HUES64 (cell line): ENCODE measurements around the gene PAX8.

Experiments
- H3K27ac ChIP-seq: 2 replicates; pipeline ENCODE4 v1.7.0; 2013; ENCODE audit warnings: low read depth, low read length, inconsistent platforms
- H3K27me3 ChIP-seq: 2 replicates; pipeline ENCODE4 v1.6.1; 2013; ENCODE audit warnings: mild to moderate bottlenecking, low read length; ENCODE audit not compliant: insufficient read depth
- H3K36me3 ChIP-seq: 2 replicates; pipeline ENCODE4 v1.6.1; 2013; ENCODE audit warnings: mild to moderate bottlenecking, low read length; ENCODE audit not compliant: insufficient read depth
- H3K4me1 ChIP-seq: 2 replicates; pipeline ENCODE4 v1.6.1; 2013; ENCODE audit warnings: mild to moderate bottlenecking, low read length, moderate library complexity; ENCODE audit not compliant: insufficient read depth
- H3K4me3 ChIP-seq: 2 replicates; pipeline ENCODE4 v1.5.1; 2013; ENCODE audit warnings: mild to moderate bottlenecking, low read length, moderate library complexity
- H3K9ac ChIP-seq: 2 replicates; pipeline ENCODE4 v1.6.1; 2013; ENCODE audit warnings: mild to moderate bottlenecking, low read depth, low read length
- H3K9me3 ChIP-seq: 2 replicates; pipeline ENCODE4 v1.6.1; 2013; ENCODE audit warnings: low read depth, low read length; ENCODE audit not compliant: insufficient read depth
- WGBS: fragments of 150-250, 120-280 bp; methylation state at CpG from one replicate; pipeline ENCODE4 v1.1.7; 2013; ENCODE audit warnings: missing lambda C conversion rate; 5-methylcytosine and 5-hydroxymethylcytosine counted together

The PAX8 gene

GRCh38 chr2:113234721-113235346 is 43.9 kb downstream of the PAX8 start:
- 89% methylated on average over 16 of the region's 16 CpGs for WGBS
- H3K4me3 ChIP-seq = peak overlapping the region; percentile 55
- peaks cover 5% of the 10 kb centered on the region; the same call in 1 of the 2 replicates for H3K36me3 ChIP-seq
- no peaks in the 10 kb centered on the region for H3K9me3 ChIP-seq
- no peaks in the 10 kb centered on the region for H3K27me3 ChIP-seq
- no peak overlapping the region for H3K27ac ChIP-seq
- no peaks in the 10 kb centered on the region for H3K4me1 ChIP-seq
- H3K9ac ChIP-seq = no peak overlapping the region; the same call in 1 of the 2 replicates

- Histone ChIP-seq H3K27me3 (no peaks in the 10 kb centered on the region), H3K27ac (no peak overlapping the region), H3K36me3 (peaks cover 5% of the 10 kb centered on the region; the same call in 1 of the 2 replicates), H3K4me3 (no peak overlapping the region), H3K9ac (no peak overlapping the region), H3K9me3 (no peaks in the 10 kb centered on the region), H3K4me1 (no peaks in the 10 kb centered on the region)
- WGBS = 97% methylated on average over 5 of the region's 9 CpGs
Measured at GRCh38 chr2:113233593-113234550, 44.8 kb downstream of the PAX8 start.

- Histone ChIP-seq H3K9ac (no peak overlapping the region), H3K4me3 (no peak overlapping the region), H3K4me1 (no peaks in the 10 kb centered on the region), H3K36me3 (peaks cover 5% of the 10 kb centered on the region; the same call in 1 of the 2 replicates), H3K27ac (no peak overlapping the region), H3K9me3 (no peaks in the 10 kb centered on the region), H3K27me3 (no peaks in the 10 kb centered on the region)
- WGBS = 91% methylated on average over 6 of the region's 6 CpGs
Measured at GRCh38 chr2:113232740-113233139, 46.0 kb downstream of the PAX8 start.

- H3K9ac ChIP-seq = no peak overlapping the region
- H3K4me3 ChIP-seq = no peak overlapping the region
- H3K4me1 ChIP-seq = no peaks in the 10 kb centered on the region
- WGBS = 95% methylated on average over 3 of the region's 3 CpGs
- no peaks in the 10 kb centered on the region for H3K9me3 ChIP-seq
- no peaks in the 10 kb centered on the region for H3K27me3 ChIP-seq
- no peak overlapping the region for H3K27ac ChIP-seq
- H3K36me3 ChIP-seq = no peaks in the 10 kb centered on the region
Measured at GRCh38 chr2:113232123-113232522, 46.6 kb downstream of the PAX8 start.

DNA sequence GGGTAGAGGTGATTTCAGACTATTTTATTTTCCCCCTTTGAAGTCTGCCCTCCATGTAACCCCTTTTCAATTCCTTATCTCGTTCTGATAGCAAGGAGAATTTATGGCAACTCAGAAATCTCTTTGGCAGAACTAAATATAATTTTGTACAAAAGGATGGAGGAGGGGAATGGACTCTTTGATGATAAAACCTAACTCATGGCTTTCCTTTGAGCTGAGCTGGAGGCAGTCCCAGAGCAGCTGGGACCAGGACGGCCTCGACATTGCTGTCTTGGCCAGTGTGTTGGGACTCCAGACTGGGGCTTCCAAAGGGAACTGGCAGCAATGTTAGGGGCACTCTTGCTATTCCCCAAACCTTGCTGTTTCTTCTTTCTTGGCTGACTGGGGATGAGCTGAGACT is 47.7 kb downstream of the PAX8 start:
- H3K36me3 ChIP-seq = no peaks in the 10 kb centered on the region
- no peaks in the 10 kb centered on the region for H3K4me1 ChIP-seq
- no peak overlapping the region for H3K27ac ChIP-seq
- H3K4me3 ChIP-seq = no peak overlapping the region
- no peaks in the 10 kb centered on the region for H3K27me3 ChIP-seq
- WGBS = 94% methylated on average over 3 of the region's 3 CpGs
- no peaks in the 10 kb centered on the region for H3K9me3 ChIP-seq
- no peak overlapping the region for H3K9ac ChIP-seq

- no peaks in the 10 kb centered on the region for H3K36me3 ChIP-seq
- WGBS = 90% methylated on average over 6 of the region's 6 CpGs
- no peaks in the 10 kb centered on the region for H3K9me3 ChIP-seq
- H3K27ac ChIP-seq = no peak overlapping the region
- H3K9ac ChIP-seq = no peak overlapping the region
- H3K4me1 ChIP-seq = peaks cover 1% of the 10 kb centered on the region; the same call in 1 of the 2 replicates
- H3K4me3 ChIP-seq = no peak overlapping the region
- no peaks in the 10 kb centered on the region for H3K27me3 ChIP-seq
Measured at GRCh38 chr2:113230531-113230930, 48.2 kb downstream of the PAX8 start.

- H3K4me3 ChIP-seq = no peak overlapping the region
- H3K36me3 ChIP-seq = no peaks in the 10 kb centered on the region
- no peak overlapping the region for H3K9ac ChIP-seq
- 87% methylated on average over 2 of the region's 3 CpGs for WGBS
- H3K27me3 ChIP-seq = no peaks in the 10 kb centered on the region
- peaks cover 7% of the 10 kb centered on the region; the same call in 1 of the 2 replicates for H3K4me1 ChIP-seq
- no peaks in the 10 kb centered on the region for H3K9me3 ChIP-seq
- H3K27ac ChIP-seq = no peak overlapping the region
Measured at GRCh38 chr2:113229795-113230194, 48.9 kb downstream of the PAX8 start.

GRCh38 chr2:113228991-113229716 is 49.6 kb downstream of the PAX8 start:
- WGBS = 88% methylated on average over 3 of the region's 3 CpGs
- Histone ChIP-seq H3K36me3 (no peaks in the 10 kb centered on the region), H3K9ac (no peak overlapping the region), H3K4me1 (peaks cover 7% of the 10 kb centered on the region; the same call in 1 of the 2 replicates), H3K4me3 (no peak overlapping the region), H3K27me3 (no peaks in the 10 kb centered on the region), H3K9me3 (no peaks in the 10 kb centered on the region), H3K27ac (no peak overlapping the region)

GRCh38 chr2:113228351-113228750 is 50.4 kb downstream of the PAX8 start:
- H3K36me3 ChIP-seq = no peaks in the 10 kb centered on the region
- H3K27ac ChIP-seq = no peak overlapping the region
- no peak overlapping the region for H3K9ac ChIP-seq
- no peaks in the 10 kb centered on the region for H3K27me3 ChIP-seq
- 75% methylated on average over 1 of the region's 1 CpG for WGBS
- H3K9me3 ChIP-seq = no peaks in the 10 kb centered on the region
- no peak overlapping the region for H3K4me3 ChIP-seq
- peaks cover 7% of the 10 kb centered on the region; the same call in 1 of the 2 replicates for H3K4me1 ChIP-seq

DNA sequence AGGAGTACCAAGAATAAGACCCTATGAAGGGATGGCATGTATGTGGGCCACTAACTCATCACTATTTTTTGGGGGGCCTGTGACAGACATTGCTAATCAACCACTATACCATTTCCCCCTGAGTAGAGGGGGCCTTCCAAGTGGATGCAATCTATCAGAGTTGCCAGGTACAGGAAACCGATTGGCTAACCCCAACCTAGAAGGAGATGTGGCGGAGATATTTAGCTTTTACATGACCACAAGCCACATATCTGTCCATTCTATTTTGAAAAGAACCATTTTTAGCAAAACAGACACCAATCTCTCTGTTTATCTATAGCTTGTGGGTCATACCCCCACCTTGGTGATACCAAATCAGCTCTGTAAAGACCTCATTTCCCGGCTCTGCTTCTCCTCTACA is 51.0 kb downstream of the PAX8 start:
- Histone ChIP-seq H3K4me1 (peaks cover 7% of the 10 kb centered on the region; the same call in 1 of the 2 replicates), H3K9ac (no peak overlapping the region), H3K27me3 (no peaks in the 10 kb centered on the region), H3K36me3 (no peaks in the 10 kb centered on the region), H3K9me3 (no peaks in the 10 kb centered on the region), H3K27ac (no peak overlapping the region), H3K4me3 (no peak overlapping the region)
- WGBS = 93% methylated on average over 3 of the region's 3 CpGs

DNA sequence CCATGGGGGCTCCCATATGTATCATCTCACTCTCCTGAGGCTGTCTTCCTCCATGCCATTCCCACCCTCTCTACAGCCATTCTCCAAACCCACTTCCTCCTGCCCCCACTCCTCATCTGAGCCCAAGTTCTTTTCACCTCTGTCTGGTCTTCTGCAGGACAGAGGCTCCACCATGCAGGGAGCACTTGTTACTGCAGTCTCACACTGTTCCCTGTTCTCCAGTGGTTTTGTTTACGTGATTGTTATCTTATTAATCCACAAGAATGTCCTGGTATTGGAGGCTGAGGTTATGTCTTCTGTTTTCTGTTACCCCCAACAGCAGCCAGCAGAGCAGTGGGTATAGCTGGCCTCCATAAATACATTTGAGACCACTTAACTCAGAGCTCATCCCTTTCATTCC is 51.4 kb downstream of the PAX8 start:
- Histone ChIP-seq H3K4me1 (peaks cover 7% of the 10 kb centered on the region; the same call in 1 of the 2 replicates), H3K9ac (no peak overlapping the region), H3K9me3 (no peaks in the 10 kb centered on the region), H3K27ac (no peak overlapping the region), H3K4me3 (no peak overlapping the region), H3K36me3 (no peaks in the 10 kb centered on the region), H3K27me3 (no peaks in the 10 kb centered on the region)
- WGBS = no CpG with 5 or more reads among the region's 1 CpG
